ENCODE results near the gene FANCE.
"Not testable (repeated sequence)": the region's sequence is repeated elsewhere in the genome, so short reads cannot be mapped to it uniquely, and the experiment has no call there.

Gene FANCE

DNA sequence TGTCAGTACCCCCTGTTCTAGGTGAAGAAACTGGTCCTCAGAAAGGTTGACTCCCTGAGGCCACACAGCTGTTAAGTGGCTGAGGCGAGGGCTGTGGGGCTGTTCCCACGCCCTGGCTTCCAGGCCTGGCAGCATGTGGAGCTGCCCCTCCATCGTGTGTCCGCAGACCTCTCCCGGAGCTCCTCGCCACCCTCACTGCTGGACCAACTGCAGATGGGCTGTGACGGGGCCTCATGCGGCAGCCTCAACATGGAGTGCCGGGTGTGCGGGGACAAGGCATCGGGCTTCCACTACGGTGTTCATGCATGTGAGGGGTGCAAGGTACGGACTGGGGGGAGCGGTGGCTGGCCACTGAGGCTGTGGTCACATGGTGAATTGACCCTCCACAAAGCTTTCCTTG, 32.2 kb upstream of the FANCE start:
- H3K4me1 Mint-ChIP-seq (ENCODE audit: low read depth) = peaks cover 34% of the 10 kb centered on the region
- DNase-seq (ENCODE audit: low spot score) = no peak
- peaks cover 21% of the 10 kb centered on the region for H3K36me3 Mint-ChIP-seq (ENCODE audit: low read depth)
- H3K4me3 Mint-ChIP-seq = peak overlapping the region; percentile 21
- H3K27ac Mint-ChIP-seq = peak overlapping the region; percentile 90
- no peaks in the 10 kb centered on the region for H3K27me3 Mint-ChIP-seq (ENCODE audit: low read depth)
- H3K9me3 Mint-ChIP-seq = no peaks in the 10 kb centered on the region

DNA sequence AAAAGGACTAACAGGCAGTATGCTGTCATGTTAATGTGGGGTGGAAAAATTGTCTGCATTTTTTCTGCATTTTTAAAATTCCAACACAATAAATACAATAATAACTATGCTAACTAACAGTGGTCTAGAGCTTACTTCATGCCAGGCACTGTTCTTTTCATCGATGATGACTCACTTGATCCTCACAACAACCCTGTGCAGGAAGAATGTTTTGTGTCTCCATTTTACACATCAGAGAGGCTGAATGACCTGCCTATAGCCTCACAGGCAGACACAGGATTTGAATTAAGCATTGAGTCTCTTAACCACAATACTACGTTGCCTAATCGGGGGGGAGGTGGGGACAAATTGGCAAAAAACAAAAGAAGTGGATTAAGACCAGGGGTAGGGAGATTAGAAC, 26.9 kb upstream of the FANCE start:
- H3K4me1 Mint-ChIP-seq (ENCODE audit: low read depth) = no peaks in the 10 kb centered on the region
- peaks cover 24% of the 10 kb centered on the region for H3K36me3 Mint-ChIP-seq (ENCODE audit: low read depth)
- no peak overlapping the region for H3K4me3 Mint-ChIP-seq
- H3K9me3 Mint-ChIP-seq = peaks cover 10% of the 10 kb centered on the region
- no peak overlapping the region for H3K27ac Mint-ChIP-seq
- no peaks in the 10 kb centered on the region for H3K27me3 Mint-ChIP-seq (ENCODE audit: low read depth)
- DNase-seq (ENCODE audit: low spot score) = no peak

DNA sequence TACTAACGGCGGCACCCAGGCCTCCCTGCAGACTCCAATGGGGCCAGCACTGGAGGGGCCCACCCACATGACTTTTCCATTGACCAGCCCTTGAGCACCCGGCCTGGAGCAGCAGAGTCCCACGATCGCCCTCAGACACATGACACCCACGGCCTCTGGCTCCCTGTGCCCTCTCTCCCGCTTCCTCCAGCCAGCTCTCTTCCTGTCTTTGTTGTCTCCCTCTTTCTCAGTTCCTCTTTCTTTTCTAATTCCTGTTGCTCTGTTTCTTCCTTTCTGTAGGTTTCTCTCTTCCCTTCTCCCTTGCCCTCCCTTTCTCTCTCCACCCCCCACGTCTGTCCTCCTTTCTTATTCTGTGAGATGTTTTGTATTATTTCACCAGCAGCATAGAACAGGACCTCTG, 26.1 kb upstream of the FANCE start:
- H3K27ac Mint-ChIP-seq = peak overlapping the region; percentile 22
- no peak for DNase-seq (ENCODE audit: low spot score)
- H3K9me3 Mint-ChIP-seq = peaks cover 10% of the 10 kb centered on the region
- H3K4me3 Mint-ChIP-seq = no peak overlapping the region
- H3K27me3 Mint-ChIP-seq (ENCODE audit: low read depth) = no peaks in the 10 kb centered on the region
- peaks cover 24% of the 10 kb centered on the region for H3K36me3 Mint-ChIP-seq (ENCODE audit: low read depth)
- H3K4me1 Mint-ChIP-seq (ENCODE audit: low read depth) = no peaks in the 10 kb centered on the region

DNA sequence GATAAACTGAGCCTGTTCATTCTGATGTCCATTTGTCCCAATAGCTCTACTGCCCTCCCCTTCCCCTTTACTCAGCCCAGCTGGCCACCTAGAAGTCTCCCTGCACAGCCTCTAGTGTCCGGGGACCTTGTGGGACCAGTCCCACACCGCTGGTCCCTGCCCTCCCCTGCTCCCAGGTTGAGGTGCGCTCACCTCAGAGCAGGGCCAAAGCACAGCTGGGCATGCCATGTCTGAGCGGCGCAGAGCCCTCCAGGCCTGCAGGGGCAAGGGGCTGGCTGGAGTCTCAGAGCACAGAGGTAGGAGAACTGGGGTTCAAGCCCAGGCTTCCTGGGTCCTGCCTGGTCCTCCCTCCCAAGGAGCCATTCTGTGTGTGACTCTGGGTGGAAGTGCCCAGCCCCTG, 24.7 kb upstream of the FANCE start:
- no peaks in the 10 kb centered on the region for H3K4me1 Mint-ChIP-seq (ENCODE audit: low read depth)
- no peak for DNase-seq (ENCODE audit: low spot score)
- peaks cover 22% of the 10 kb centered on the region for H3K36me3 Mint-ChIP-seq (ENCODE audit: low read depth)
- peaks cover 10% of the 10 kb centered on the region for H3K9me3 Mint-ChIP-seq
- H3K27me3 Mint-ChIP-seq (ENCODE audit: low read depth) = no peaks in the 10 kb centered on the region
- no peak overlapping the region for H3K27ac Mint-ChIP-seq
- no peak overlapping the region for H3K4me3 Mint-ChIP-seq

DNA sequence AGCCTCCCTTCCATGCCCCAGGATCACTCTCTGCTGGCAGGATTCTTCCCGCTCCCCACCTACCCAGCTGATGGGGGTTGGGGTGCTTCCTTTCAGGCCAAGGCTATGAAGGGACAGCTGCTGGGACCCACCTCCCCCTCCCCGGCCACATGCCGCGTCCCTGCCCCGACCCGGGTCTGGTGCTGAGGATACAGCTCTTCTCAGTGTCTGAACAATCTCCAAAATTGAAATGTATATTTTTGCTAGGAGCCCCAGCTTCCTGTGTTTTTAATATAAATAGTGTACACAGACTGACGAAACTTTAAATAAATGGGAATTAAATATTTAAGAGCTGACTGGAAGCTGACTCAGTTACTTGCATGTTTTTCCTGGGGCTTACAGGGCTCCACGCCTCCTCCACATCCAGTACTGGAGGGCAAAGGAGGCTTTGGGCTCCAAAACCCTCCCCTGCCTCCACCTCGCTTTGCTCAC, 24.3 kb upstream of the FANCE start:
- H3K27ac Mint-ChIP-seq = no peak overlapping the region
- H3K27me3 Mint-ChIP-seq (ENCODE audit: low read depth) = no peaks in the 10 kb centered on the region
- no peak for DNase-seq (ENCODE audit: low spot score)
- peaks cover 10% of the 10 kb centered on the region for H3K9me3 Mint-ChIP-seq
- peaks cover 20% of the 10 kb centered on the region for H3K36me3 Mint-ChIP-seq (ENCODE audit: low read depth)
- H3K4me3 Mint-ChIP-seq = no peak overlapping the region
- no peaks in the 10 kb centered on the region for H3K4me1 Mint-ChIP-seq (ENCODE audit: low read depth)

DNA sequence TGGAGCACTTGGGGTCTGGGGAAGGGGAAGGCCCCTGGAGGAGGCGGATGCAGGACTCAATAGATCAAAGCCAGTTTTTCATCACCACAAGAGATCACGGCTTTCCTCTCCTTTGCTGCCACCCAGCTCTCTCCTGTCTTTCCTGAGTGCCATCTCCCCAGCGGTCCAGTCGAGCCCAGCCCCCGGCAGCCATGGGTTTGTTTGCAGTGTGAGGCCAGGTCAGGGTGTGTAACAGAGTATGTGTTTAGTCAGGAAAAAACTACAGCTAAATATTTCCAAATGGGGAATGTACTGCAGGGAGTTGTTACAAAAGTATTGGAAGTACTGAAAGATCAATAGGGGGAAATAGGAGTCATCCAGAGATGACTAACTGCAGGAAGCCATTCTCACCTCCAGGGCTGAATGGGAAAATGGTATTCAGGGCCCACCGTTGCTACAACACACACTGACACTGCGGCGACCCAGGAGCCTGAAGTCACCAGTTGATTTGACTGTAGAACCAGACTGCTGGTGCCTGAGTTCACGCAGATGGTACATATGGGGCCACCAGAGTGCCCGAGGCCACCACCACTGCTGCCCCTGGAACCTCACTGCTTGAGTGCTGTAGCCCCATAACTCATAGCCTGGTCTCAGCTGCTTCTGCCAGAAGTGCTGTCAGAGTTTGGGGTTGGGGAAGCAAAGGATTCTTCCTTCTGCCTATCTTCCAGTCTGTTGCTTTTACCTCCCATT, 23.6 kb upstream of the FANCE start:
- H3K27me3 Mint-ChIP-seq (ENCODE audit: low read depth) = no peaks in the 10 kb centered on the region
- H3K4me1 Mint-ChIP-seq (ENCODE audit: low read depth) = no peaks in the 10 kb centered on the region
- peaks cover 10% of the 10 kb centered on the region for H3K9me3 Mint-ChIP-seq
- H3K36me3 Mint-ChIP-seq (ENCODE audit: low read depth) = peaks cover 20% of the 10 kb centered on the region
- no peak overlapping the region for H3K4me3 Mint-ChIP-seq
- no peak overlapping the region for H3K27ac Mint-ChIP-seq
- no peak for DNase-seq (ENCODE audit: low spot score)

DNA sequence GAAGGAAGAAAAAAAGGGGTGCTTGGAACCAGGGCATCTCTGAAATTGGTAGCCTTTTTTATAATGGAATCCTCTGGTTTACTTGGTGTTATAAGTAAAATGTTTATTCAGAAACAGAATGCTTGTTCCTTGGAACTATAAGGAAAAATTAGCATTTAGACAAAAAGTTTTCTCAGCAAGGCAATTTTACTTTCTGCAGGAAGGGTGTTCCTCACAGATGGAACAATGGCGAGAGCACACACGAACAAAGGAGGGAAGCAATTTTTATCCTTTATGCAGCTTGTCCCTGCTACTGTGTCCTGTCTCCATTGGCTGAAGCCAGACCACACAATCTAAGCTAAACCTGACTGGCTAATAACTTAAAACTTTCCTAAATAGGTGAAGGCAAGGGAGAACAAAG, 22.7 kb upstream of the FANCE start:
- Mint-ChIP-seq H3K4me3 (no peak overlapping the region), H3K27ac (no peak overlapping the region), H3K4me1 (ENCODE audit: low read depth) (no peaks in the 10 kb centered on the region), H3K27me3 (ENCODE audit: low read depth) (no peaks in the 10 kb centered on the region), H3K36me3 (ENCODE audit: low read depth) (peaks cover 20% of the 10 kb centered on the region), H3K9me3 (peaks cover 10% of the 10 kb centered on the region)
- DNase-seq (ENCODE audit: low spot score) = no peak

DNA sequence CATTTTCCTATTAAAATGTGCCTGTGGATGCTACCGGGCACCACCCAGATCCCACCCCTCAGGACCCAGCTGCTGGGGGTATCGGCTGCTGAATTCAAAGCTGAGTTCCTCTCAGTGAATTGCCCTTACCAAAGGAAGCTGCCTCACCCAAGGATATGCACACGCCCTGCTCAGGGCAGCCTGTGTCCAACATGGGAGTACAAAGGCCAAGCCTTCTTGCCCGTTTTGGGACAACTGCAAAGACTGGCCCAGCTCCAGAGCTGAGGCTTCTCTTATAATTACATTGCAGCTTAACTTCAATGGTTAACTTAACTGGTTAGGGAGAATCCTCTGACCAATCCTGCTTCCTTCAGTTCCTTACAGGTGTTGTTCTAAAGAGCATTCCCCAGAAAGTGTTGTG, 19.8 kb upstream of the FANCE start:
- H3K4me3 Mint-ChIP-seq = no peak overlapping the region

DNA sequence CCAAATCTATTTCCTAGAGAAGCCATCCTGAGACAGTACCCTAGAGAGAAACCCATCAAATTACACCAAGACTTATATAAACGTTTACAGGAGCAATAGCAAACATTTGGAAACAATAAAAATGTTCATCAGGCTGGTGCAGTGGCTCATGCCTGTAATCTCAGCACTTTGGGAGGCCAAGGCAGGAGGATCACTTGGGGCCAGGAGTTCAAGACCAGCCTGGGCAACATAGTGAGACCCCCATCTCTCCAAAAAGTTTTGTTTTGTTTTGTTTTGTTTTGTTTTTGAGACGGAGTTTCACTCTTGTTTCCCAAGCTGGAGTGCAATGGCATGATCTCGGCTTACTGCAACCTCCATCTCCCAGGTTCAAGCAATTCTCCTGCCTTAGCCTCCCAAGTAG, 19.4 kb upstream of the FANCE start:
- not testable (repeated sequence) for H3K4me3 Mint-ChIP-seq; DNase-seq (ENCODE audit: low spot score); H3K27ac Mint-ChIP-seq; H3K4me1 Mint-ChIP-seq (ENCODE audit: low read depth); H3K27me3 Mint-ChIP-seq (ENCODE audit: low read depth)
- peaks cover 10% of the 10 kb centered on the region for H3K9me3 Mint-ChIP-seq
- peaks cover 11% of the 10 kb centered on the region for H3K36me3 Mint-ChIP-seq (ENCODE audit: low read depth)

More for the DNA sequence above, 19.8 kb upstream of the FANCE start:
- Mint-ChIP-seq H3K27me3 (ENCODE audit: low read depth) (no peaks in the 10 kb centered on the region), H3K27ac (no peak overlapping the region), H3K9me3 (peaks cover 10% of the 10 kb centered on the region), H3K36me3 (ENCODE audit: low read depth) (peaks cover 11% of the 10 kb centered on the region), H3K4me1 (ENCODE audit: low read depth) (no peaks in the 10 kb centered on the region)
- DNase-seq (ENCODE audit: low spot score) = no peak

DNA sequence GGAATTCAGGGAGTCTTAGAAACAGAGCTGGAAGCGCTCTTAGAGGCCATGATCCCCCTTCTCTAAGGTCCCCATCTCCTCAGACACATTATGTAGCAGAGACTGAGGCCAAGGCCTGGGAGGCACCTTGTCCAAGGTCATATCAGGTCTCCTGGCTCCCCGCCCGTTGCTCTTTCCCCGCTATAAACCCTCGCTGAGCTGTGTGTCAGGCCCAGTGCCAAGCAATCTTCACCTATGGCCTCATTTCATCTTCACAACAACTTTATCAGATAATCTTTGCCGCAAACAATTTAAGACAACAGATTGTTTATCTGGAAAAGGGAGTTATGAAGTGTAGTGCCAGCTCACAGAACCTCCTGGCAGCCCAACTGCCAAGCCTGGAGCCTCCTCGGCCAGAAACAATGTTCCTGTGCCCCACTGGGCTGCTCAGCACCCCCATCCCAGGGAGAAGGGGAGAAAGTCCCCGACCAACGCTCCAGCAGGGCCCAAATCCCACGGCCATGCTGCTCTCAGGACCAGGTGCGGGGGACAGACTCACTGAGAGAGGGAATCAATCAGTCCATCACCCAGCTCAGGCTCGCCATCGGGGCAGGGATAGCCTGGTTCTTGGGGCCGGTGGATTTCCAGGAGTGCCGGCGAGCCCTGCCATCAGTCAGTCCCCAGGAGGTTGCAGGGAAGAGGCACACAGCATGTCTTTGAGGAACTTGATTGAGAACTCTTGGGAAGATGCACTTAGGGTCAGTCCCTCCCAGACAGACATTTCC, 16.9 kb upstream of the FANCE start:
- Mint-ChIP-seq H3K4me1 (ENCODE audit: low read depth) (no peaks in the 10 kb centered on the region), H3K4me3 (no peak overlapping the region), H3K9me3 (no peaks in the 10 kb centered on the region), H3K27me3 (ENCODE audit: low read depth) (no peaks in the 10 kb centered on the region), H3K27ac (no peak overlapping the region), H3K36me3 (ENCODE audit: low read depth) (no peaks in the 10 kb centered on the region)
- DNase-seq (ENCODE audit: low spot score) = no peak

DNA sequence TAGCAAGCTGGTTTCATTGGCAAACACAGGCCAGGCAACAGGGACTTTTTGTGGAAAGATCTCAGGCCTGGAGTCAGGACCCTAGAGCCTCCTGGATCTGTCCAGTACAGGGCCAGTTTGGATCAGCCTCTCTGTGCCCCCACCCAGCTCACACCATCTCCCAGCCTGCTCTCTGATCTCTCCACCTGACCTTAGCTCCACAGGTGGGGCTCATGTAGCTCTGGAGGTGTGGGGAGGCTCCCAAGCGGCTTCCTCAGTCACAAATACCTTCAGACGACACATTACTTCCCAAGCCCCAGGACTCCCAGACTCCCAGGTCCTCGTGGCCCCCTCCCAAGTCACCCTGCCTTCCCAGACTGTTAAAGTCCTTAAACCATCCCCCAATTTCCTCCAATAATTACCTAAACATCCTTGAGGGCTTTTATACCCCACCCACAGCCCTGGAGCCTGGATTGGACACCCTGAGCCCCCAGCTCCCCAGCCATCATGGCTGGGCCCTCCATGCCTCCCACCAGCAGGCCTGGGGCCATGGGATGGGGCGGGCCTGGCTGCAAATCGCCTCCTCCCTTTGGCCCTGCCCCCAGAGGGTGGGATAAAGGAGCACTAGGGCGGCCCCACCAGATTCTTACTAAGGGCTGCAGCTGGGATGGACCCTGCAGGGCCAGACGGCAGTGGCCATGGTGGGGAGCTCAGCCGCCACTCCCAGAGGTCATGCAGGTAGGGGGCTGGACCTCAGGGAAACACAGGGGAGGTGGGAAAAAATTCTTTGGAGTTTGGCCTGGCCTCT, 15.9 kb upstream of the FANCE start:
- Mint-ChIP-seq H3K36me3 (ENCODE audit: low read depth) (no peaks in the 10 kb centered on the region), H3K9me3 (no peaks in the 10 kb centered on the region), H3K27ac (no peak overlapping the region), H3K27me3 (ENCODE audit: low read depth) (no peaks in the 10 kb centered on the region), H3K4me3 (no peak overlapping the region), H3K4me1 (ENCODE audit: low read depth) (no peaks in the 10 kb centered on the region)
- DNase-seq (ENCODE audit: low spot score) = no peak

DNA sequence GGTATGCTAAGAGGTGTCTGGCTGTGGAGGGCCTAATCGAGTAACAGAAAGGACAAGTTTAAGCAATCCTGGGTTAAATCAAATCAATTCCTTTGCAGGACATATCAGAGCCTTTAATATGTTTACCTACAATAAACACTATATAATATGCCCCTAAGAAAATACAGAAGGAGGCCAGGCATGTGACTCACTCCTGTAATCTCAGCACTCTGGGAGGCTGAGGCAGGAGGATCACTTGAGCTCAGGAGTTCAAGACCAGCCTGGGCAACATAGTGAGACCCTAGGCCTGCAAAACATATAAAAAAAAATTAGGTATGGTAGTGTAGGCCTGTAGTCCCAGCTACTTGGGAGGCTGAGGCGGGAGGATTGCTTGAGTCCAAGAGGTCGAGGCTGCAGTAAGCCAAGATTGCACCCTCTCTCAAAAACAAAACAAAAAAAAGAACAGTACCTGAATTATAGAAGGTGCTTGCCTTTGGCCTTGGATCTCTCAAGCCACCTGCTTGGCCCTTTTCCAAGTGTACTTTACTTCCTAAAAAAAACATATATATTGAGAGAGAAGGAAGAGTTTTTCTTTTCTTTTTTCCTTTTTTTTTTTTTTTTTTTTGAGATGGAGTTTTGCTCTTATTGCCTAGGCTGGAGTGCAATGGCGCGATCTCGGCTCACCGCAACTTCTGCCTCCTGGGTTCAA, 13.6 kb upstream of the FANCE start:
- DNase-seq (ENCODE audit: low spot score); H3K27ac Mint-ChIP-seq; H3K9me3 Mint-ChIP-seq; H3K4me1 Mint-ChIP-seq (ENCODE audit: low read depth); H3K36me3 Mint-ChIP-seq (ENCODE audit: low read depth); H3K27me3 Mint-ChIP-seq (ENCODE audit: low read depth); H3K4me3 Mint-ChIP-seq: not testable (repeated sequence)

DNA sequence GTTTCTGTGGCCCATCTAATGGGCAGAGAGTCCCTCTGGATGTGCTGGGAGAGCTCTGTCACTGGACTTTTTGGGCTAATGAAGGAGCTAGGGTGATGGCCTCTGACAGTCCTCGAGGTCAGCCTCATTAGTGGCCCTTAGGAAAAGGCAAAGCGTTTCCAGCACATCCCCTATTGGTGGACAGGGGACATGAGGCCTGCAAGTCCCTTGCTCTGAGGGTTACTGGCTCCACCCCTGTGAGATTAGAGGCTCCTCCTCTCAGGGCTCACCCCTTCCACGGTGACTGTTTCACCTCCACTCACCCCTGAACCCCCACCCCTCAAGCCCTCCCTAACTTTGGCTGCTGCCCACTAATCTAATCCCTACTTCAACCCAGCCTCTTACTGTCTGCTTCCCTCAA, 12.8 kb upstream of the FANCE start:
- Mint-ChIP-seq H3K36me3 (ENCODE audit: low read depth) (no peaks in the 10 kb centered on the region), H3K4me1 (ENCODE audit: low read depth) (no peaks in the 10 kb centered on the region), H3K27ac (no peak overlapping the region), H3K27me3 (ENCODE audit: low read depth) (no peaks in the 10 kb centered on the region), H3K4me3 (no peak overlapping the region), H3K9me3 (no peaks in the 10 kb centered on the region)
- no peak for DNase-seq (ENCODE audit: low spot score)

All from T-helper 2 cell treated with Interferon-gamma antibody and Interleukin-4, amounts not matched to agents 5 μg/mL and 100 μg/mL, for 36 hours (primary cell).